Prostate gland (tissue), 2 donors: ENCODE data around the gene CR2.

ENCODE experiments used
- POLR2A ChIP-seq: fragments of 450-650 bp; IDR thresholded peaks from one replicate; pipeline ENCODE4 v1.6.1; 2016; ENCODE audit warnings: antibody characterized with exemption, mild to moderate bottlenecking
- TF ChIP-seq, protein P1 (sequence below), 4 experiments: fragments of 200-600 bp in 2 of 4; fragments of 450-650 bp in 2 of 4; sonication (generic) in 2 of 4; IDR thresholded peaks; 1 replicate in 3 of 4; 2 replicates in 1 of 4; pipeline ENCODE4 v1.5.1; 2016 to 2019; ENCODE audit warnings: antibody characterized with exemption in 4 of 4, mild to moderate bottlenecking in 2 of 4, moderate library complexity in 2 of 4

DNA sequence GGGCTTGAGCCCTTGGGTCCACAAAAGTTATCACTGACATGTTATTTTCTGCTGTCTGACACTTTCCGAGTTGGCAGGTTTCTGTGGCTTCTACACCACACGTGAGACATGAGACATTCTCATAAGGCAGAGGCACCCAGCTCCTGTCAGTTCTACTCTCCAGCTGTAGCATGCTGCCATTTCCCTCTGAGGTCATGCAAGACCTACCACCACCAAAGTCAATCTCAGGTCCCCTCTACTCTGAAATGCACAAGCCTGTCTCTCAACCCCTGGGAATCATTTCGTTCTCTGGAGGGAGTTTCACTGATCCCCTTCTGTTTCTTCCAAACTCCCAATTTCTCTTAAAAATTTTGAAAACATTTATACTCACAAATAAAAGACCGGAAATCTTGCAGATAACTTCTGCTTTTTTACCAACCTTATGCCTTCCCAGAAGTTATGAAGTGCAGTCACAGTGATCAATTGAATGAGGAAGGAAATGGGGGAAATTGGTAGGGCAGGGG, 39.5 kb upstream of the CR2 start:
- TF ChIP-seq, protein P1, sequence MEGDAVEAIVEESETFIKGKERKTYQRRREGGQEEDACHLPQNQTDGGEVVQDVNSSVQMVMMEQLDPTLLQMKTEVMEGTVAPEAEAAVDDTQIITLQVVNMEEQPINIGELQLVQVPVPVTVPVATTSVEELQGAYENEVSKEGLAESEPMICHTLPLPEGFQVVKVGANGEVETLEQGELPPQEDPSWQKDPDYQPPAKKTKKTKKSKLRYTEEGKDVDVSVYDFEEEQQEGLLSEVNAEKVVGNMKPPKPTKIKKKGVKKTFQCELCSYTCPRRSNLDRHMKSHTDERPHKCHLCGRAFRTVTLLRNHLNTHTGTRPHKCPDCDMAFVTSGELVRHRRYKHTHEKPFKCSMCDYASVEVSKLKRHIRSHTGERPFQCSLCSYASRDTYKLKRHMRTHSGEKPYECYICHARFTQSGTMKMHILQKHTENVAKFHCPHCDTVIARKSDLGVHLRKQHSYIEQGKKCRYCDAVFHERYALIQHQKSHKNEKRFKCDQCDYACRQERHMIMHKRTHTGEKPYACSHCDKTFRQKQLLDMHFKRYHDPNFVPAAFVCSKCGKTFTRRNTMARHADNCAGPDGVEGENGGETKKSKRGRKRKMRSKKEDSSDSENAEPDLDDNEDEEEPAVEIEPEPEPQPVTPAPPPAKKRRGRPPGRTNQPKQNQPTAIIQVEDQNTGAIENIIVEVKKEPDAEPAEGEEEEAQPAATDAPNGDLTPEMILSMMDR (IDR thresholded peaks at IDR 0.05): no peak
- TF ChIP-seq POLR2A: no peak
